A673 (cell line): ENCODE data around the gene PAAF1. TPM values are rescaled to one million over a fixed set of nuclear protein-coding genes. Genes with fewer than 3 reads are reported as not detected.
A peak's percentile ranks its signal among the peaks of the same experiment; 100 is the strongest.

Source experiments
- BruUV-seq: library from RNA; stranded (reverse); fragments of 400-500 nt; replicated peaks from 2 replicates; lab custom pipeline; 2021; lab: Mats Ljungman, UMichigan
- CTCF ChIA-PET: fragments of 300-600 bp; sonication (Branson Sonifier 250); formaldehyde crosslinking; loops from one replicate; lab custom pipeline; 2022; ENCODE audit warnings: antibody characterized with exemption; lab: Charles Lee
- POLR2A ChIA-PET: fragments of 300-600 bp; sonication (Branson Sonifier 250); formaldehyde crosslinking; loops from one replicate; lab custom pipeline; 2022; ENCODE audit warnings: antibody characterized with exemption; ENCODE audit not compliant: low non-redundant PET; lab: Charles Lee
- DNase-seq: peaks from one replicate; pipeline ENCODE4 v3.0.0-alpha.2; 2015; ENCODE audit warnings: low spot score
- H3K27ac ChIP-seq: fragments of 200-600 bp; sonication (generic); 2 replicates; pipeline ENCODE4 v1.5.1; 2016; ENCODE audit warnings: mixed run types, low read depth, mild to moderate bottlenecking, mixed read lengths, antibody characterized with exemption, low read length; ENCODE audit not compliant: poor library complexity, severe bottlenecking
- H3K27me3 ChIP-seq: fragments of 200-600 bp; sonication (generic); replicated peaks from 2 replicates; pipeline ENCODE4 v1.6.1; 2017; ENCODE audit warnings: mixed run types, low read depth, mild to moderate bottlenecking, mixed read lengths, antibody characterized with exemption, low read length; ENCODE audit not compliant: insufficient read depth, poor library complexity
- H3K36me3 ChIP-seq: fragments of 200-600 bp; sonication (generic); 2 replicates; pipeline ENCODE4 v1.6.1; 2016; ENCODE audit warnings: mixed run types, mild to moderate bottlenecking, mixed read lengths, antibody characterized with exemption, low read length; ENCODE audit not compliant: insufficient read depth, poor library complexity, severe bottlenecking
- H3K4me1 ChIP-seq: fragments of 200-600 bp; sonication (generic); 2 replicates; pipeline ENCODE4 v1.6.1; 2017; ENCODE audit warnings: mixed run types, mild to moderate bottlenecking, mixed read lengths, antibody characterized with exemption, low read length; ENCODE audit not compliant: insufficient read depth, poor library complexity, severe bottlenecking
- H3K4me3 ChIP-seq: fragments of 200-600 bp; sonication (generic); 2 replicates; pipeline ENCODE4 v1.5.1; 2016; ENCODE audit warnings: low read depth, mixed run types, mild to moderate bottlenecking, mixed read lengths, low read length; ENCODE audit not compliant: poor library complexity, severe bottlenecking
- H3K9me3 ChIP-seq: fragments of 200-600 bp; sonication (generic); 2 replicates; pipeline ENCODE4 v1.6.1; 2016; ENCODE audit warnings: mixed run types, low read depth, mild to moderate bottlenecking, mixed read lengths, antibody characterized with exemption, low read length; ENCODE audit not compliant: poor library complexity, severe bottlenecking
- EZH2 ChIP-seq: fragments of 200-600 bp; sonication (generic); IDR thresholded peaks from 2 replicates; pipeline ENCODE4 v1.6.1; 2017; ENCODE audit warnings: borderline replicate concordance, low read depth, mild to moderate bottlenecking, mixed read lengths, antibody characterized with exemption, low read length; ENCODE audit not compliant: poor library complexity, severe bottlenecking
- intact Hi-C: fragments of 100-400 bp; cut with micrococcal nuclease; formaldehyde crosslinking; loops from one replicate; pipeline ENCODE4 v1.10.0; 2022; ENCODE audit not compliant: unreplicated experiment
- total RNA-seq: library from RNA; stranded (reverse); gene quantifications from 2 replicates; pipeline ENCODE4 v1.2.3, GENCODE V29; 2021
- TF ChIP-seq, protein P1 (sequence below): fragments of 300-800, 200-600 bp; sonication (generic); conservative IDR thresholded peaks from 2 replicates; pipeline ENCODE4 v1.5.1; 2017; ENCODE audit warnings: low read depth, mild to moderate bottlenecking, antibody characterized with exemption, low read length, moderate library complexity, mixed read lengths

The PAAF1 gene
- total RNA-seq, 1 experiment from 2014 or later: 20.3 TPM

- Histone ChIP-seq H3K9me3 (no peaks in the 10 kb centered on the region), H3K4me3 (no peak overlapping the region), H3K27me3 (no peaks in the 10 kb centered on the region), H3K4me1 (peaks cover 13% of the 10 kb centered on the region), H3K36me3 (peaks cover 76% of the 10 kb centered on the region), H3K27ac (no peak overlapping the region)
- intact Hi-C loops: no loop called here
- POLR2A ChIA-PET: no interaction called here
- BruUV-seq: no TSS peak
- no peak for TF ChIP-seq EZH2
- TF ChIP-seq, protein P1, sequence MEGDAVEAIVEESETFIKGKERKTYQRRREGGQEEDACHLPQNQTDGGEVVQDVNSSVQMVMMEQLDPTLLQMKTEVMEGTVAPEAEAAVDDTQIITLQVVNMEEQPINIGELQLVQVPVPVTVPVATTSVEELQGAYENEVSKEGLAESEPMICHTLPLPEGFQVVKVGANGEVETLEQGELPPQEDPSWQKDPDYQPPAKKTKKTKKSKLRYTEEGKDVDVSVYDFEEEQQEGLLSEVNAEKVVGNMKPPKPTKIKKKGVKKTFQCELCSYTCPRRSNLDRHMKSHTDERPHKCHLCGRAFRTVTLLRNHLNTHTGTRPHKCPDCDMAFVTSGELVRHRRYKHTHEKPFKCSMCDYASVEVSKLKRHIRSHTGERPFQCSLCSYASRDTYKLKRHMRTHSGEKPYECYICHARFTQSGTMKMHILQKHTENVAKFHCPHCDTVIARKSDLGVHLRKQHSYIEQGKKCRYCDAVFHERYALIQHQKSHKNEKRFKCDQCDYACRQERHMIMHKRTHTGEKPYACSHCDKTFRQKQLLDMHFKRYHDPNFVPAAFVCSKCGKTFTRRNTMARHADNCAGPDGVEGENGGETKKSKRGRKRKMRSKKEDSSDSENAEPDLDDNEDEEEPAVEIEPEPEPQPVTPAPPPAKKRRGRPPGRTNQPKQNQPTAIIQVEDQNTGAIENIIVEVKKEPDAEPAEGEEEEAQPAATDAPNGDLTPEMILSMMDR: no peak
- CTCF ChIA-PET: no interaction called here
- no peak for DNase-seq
Measured at GRCh38 chr11:73977856-73978519, 101.2 kb downstream of the PAAF1 start.

DNA sequence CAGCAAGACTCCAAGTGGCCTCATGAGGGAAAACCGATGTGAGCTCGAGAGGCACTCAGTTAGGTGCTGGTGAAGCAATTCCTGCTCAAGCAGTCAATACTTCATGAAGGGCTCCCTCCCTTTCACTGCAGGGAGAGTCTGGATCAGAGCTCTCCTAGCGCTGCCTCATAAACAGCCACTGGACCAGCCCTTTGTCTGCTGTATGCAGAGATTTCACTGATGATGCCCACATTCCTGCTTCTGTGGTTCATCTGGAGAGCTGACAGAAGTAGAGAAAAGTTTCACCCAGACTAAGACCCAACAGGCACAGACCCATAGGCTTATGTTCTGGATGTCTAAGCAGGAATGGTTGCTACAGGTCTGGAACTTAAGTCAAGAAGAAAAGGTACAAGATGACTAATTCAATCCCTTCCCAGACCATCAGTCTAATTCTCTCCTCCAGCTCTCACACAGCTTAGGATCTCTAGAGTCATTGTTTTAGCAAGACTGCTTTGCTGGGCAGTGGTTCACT lies 101.8 kb downstream of the PAAF1 start:
- POLR2A ChIA-PET: no interaction called here
- Histone ChIP-seq H3K27me3 (no peaks in the 10 kb centered on the region), H3K36me3 (peaks cover 76% of the 10 kb centered on the region), H3K9me3 (no peaks in the 10 kb centered on the region), H3K4me1 (peaks cover 18% of the 10 kb centered on the region), H3K27ac (no peak overlapping the region), H3K4me3 (no peak overlapping the region)
- intact Hi-C loops: no loop called here
- CTCF ChIA-PET: no interaction called here
- TF ChIP-seq, protein P1: no peak
- TF ChIP-seq EZH2: no peak
- DNase-seq: no peak
- no TSS peak for BruUV-seq

DNA sequence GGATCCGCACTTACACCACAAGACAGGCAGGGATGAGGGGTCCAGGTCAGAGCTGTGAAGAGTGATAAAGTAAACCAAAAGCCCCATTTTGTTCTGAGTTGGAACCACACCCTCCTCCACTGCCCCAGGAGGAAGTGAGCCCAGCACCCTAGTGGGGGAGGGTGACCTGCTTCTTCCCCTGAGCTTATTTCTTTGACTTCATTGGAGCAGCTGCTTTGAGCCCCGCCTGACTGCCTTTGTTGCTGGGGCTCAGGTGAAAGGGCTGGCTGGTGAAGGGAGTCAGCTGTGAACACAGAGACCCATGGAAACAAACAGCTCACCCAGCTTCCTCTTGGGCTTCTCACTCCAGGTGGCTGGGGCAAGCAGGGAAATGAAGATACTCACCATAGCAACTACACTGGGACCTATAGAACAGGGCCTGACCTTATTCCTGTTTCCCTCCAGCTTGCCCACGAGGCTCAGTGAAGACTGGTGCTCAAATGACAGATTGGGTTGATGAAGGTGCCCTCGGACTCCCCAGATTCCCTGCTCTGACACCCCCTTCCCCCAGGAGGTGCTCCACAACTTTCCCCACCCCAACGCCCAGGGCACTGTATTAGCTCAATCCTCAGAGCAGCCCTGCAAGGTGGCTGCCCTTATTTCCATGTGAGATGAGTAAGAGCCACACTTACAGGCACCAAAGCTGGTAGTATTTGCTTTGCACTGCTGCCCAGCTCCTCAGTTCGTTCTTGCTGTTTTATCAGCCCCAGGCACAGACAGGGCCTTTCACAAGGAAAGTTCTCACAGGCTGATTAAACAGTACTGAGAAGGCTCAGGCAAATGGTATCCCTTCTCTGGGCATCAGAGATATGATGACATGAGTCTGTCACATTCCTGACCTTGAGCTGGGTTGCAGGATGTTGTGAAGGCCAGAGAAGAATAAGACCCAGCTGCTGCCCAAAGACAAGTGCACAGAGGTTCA lies 103.5 kb downstream of the PAAF1 start:
- CTCF ChIA-PET: no interaction called here
- Histone ChIP-seq H3K4me1 (peaks cover 24% of the 10 kb centered on the region), H3K27ac (peak overlapping the region; percentile 9), H3K27me3 (no peaks in the 10 kb centered on the region), H3K4me3 (no peak overlapping the region), H3K36me3 (peaks cover 61% of the 10 kb centered on the region), H3K9me3 (no peaks in the 10 kb centered on the region)
- BruUV-seq: no TSS peak
- POLR2A ChIA-PET: no interaction called here
- DNase-seq: no peak
- intact Hi-C loops: no loop called here
- TF ChIP-seq, protein P1: no peak
- no peak for TF ChIP-seq EZH2
